ENCODE data around the gene GPER1.

The GPER1 gene

GRCh38 chr7:1103789-1104515 is 16.0 kb downstream of the GPER1 start:
- no peaks in the 10 kb centered on the region for H3K9me3 ChIP-seq (ENCODE audit: insufficient read depth, low read depth, low read length)
- H3K36me3 ChIP-seq (ENCODE audit: insufficient read depth, low read depth, low read length): peaks cover 4% of the 10 kb centered on the region; the same call in 1 of the 2 replicates
- no peak overlapping the region for H3K4me3 ChIP-seq (ENCODE audit: low read length)
- no peaks in the 10 kb centered on the region for H3K4me1 ChIP-seq (ENCODE audit: insufficient read depth, low read length)
- H3K9ac ChIP-seq (ENCODE audit: low read depth, low read length): no peak overlapping the region
- no peak overlapping the region for H3K27ac ChIP-seq (ENCODE audit: low read length)
- no peaks in the 10 kb centered on the region for H3K27me3 ChIP-seq (ENCODE audit: insufficient read depth, low read length)

DNA sequence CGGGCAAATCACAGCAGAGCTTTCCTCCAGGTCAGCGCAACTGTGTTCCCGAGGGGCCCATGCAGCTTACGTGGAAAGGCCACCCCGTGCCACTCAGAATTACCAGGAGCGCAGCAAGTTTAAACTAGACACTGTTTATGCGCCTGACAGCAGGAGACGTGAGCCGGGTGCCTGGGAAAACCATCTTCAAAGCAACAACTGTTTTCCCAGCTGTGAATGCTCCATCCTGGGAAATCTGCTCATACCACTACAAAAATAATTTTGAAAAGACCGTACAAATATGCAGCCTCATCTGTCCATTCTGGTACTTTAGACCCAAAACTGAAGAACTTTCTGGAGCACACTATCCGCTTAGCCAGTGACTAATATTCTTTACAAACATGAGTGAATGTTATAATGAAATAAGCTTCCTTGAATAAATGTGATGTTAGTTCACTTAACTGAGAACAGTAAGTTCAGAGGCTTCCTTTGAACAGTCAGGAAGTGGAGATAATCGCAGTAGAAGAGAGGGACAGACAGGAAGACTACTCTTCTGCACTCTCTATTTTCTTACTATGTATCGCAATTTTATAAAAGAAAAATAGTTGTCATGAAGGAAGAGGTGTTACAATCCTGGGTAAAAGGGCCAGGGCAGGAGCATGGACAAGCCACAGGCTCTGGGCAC is 16.7 kb downstream of the GPER1 start:
- no peak overlapping the region for H3K27ac ChIP-seq (ENCODE audit: low read length)
- H3K9ac ChIP-seq (ENCODE audit: low read depth, low read length): no peak overlapping the region
- no peak overlapping the region for H3K4me3 ChIP-seq (ENCODE audit: low read length)
- H3K27me3 ChIP-seq (ENCODE audit: insufficient read depth, low read length): no peaks in the 10 kb centered on the region
- peaks cover 3% of the 10 kb centered on the region; the same call in 1 of the 2 replicates for H3K36me3 ChIP-seq (ENCODE audit: insufficient read depth, low read depth, low read length)
- H3K9me3 ChIP-seq (ENCODE audit: insufficient read depth, low read depth, low read length): no peaks in the 10 kb centered on the region
- no peaks in the 10 kb centered on the region for H3K4me1 ChIP-seq (ENCODE audit: insufficient read depth, low read length)

DNA sequence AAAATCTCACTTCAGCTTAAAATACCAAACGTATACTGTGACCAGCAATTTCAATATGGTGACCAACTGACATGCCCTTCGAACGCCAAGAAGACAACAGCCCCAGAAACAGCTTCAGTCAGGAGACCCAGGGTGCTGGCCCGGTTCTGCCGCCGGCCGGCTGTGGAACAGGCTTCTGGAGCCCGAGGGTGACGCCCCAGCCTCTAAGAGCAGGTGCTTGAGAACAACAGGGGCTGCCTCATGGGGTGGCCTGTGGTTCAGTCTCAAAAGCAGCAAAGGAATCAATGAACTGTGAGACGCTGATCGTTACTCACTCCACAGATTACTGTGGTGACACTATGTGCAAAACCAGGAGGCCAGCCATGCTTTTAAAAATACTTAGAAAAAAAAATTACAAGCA is 17.3 kb downstream of the GPER1 start:
- Histone ChIP-seq H3K4me3 (ENCODE audit: low read length) (no peak overlapping the region), H3K9me3 (ENCODE audit: insufficient read depth, low read depth, low read length) (no peaks in the 10 kb centered on the region), H3K4me1 (ENCODE audit: insufficient read depth, low read length) (no peaks in the 10 kb centered on the region), H3K9ac (ENCODE audit: low read depth, low read length) (no peak overlapping the region), H3K27ac (ENCODE audit: low read length) (no peak overlapping the region), H3K27me3 (ENCODE audit: insufficient read depth, low read length) (no peaks in the 10 kb centered on the region), H3K36me3 (ENCODE audit: insufficient read depth, low read depth, low read length) (no peaks in the 10 kb centered on the region)

DNA sequence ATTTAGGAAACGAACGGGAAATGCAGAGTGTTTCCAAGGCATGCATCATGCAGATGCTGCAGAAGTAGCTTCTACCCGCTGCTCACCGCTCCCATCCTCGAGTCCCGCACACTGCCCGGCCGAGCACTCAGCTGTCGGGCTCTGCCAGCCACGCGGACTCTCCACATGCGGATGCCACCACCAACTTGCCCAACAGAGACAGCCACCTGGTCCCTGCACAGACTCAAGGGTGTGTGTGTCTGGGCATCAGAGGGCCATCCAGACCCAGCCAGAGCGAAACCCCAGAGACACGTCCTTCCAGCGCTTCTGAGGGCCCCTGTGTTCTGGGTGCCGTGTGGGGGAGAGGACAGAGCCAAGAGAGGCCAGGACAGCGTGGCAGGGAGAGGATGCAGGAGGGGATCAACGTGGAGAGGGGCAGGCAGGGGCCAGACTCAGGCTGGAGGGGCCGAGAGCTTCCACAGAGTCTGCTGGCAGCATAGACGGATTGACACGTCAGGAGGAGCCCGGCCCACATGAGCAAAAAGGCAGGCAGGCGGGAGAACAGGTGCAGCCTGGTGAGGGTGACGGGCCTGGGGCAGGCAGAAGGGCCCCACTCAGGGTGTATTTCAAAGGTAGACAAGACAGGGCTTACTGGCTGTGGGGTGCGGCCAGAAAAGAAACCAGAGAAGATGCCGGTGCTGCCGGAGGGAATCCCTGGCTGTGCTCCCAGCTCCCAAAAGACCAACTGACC is 18.3 kb downstream of the GPER1 start:
- H3K36me3 ChIP-seq (ENCODE audit: insufficient read depth, low read depth, low read length): no peaks in the 10 kb centered on the region
- H3K4me3 ChIP-seq (ENCODE audit: low read length): no peak overlapping the region
- H3K9me3 ChIP-seq (ENCODE audit: insufficient read depth, low read depth, low read length): no peaks in the 10 kb centered on the region
- no peaks in the 10 kb centered on the region for H3K27me3 ChIP-seq (ENCODE audit: insufficient read depth, low read length)
- no peak overlapping the region for H3K9ac ChIP-seq (ENCODE audit: low read depth, low read length)
- no peaks in the 10 kb centered on the region for H3K4me1 ChIP-seq (ENCODE audit: insufficient read depth, low read length)
- no peak overlapping the region for H3K27ac ChIP-seq (ENCODE audit: low read length)

GRCh38 chr7:1106793-1107421 is 19.0 kb downstream of the GPER1 start:
- Histone ChIP-seq H3K27ac (ENCODE audit: low read length) (no peak overlapping the region), H3K36me3 (ENCODE audit: insufficient read depth, low read depth, low read length) (no peaks in the 10 kb centered on the region), H3K9ac (ENCODE audit: low read depth, low read length) (no peak overlapping the region), H3K4me3 (ENCODE audit: low read length) (no peak overlapping the region), H3K4me1 (ENCODE audit: insufficient read depth, low read length) (no peaks in the 10 kb centered on the region), H3K9me3 (ENCODE audit: insufficient read depth, low read depth, low read length) (no peaks in the 10 kb centered on the region), H3K27me3 (ENCODE audit: insufficient read depth, low read length) (no peaks in the 10 kb centered on the region)

- no peak overlapping the region for H3K9ac ChIP-seq (ENCODE audit: low read depth, low read length)
- H3K9me3 ChIP-seq (ENCODE audit: insufficient read depth, low read depth, low read length): no peaks in the 10 kb centered on the region
- no peak overlapping the region for H3K4me3 ChIP-seq (ENCODE audit: low read length)
- no peaks in the 10 kb centered on the region for H3K36me3 ChIP-seq (ENCODE audit: insufficient read depth, low read depth, low read length)
- no peaks in the 10 kb centered on the region for H3K4me1 ChIP-seq (ENCODE audit: insufficient read depth, low read length)
- H3K27me3 ChIP-seq (ENCODE audit: insufficient read depth, low read length): no peaks in the 10 kb centered on the region
- H3K27ac ChIP-seq (ENCODE audit: low read length): no peak overlapping the region
Measured at GRCh38 chr7:1108264-1108920, 20.5 kb downstream of the GPER1 start.

DNA sequence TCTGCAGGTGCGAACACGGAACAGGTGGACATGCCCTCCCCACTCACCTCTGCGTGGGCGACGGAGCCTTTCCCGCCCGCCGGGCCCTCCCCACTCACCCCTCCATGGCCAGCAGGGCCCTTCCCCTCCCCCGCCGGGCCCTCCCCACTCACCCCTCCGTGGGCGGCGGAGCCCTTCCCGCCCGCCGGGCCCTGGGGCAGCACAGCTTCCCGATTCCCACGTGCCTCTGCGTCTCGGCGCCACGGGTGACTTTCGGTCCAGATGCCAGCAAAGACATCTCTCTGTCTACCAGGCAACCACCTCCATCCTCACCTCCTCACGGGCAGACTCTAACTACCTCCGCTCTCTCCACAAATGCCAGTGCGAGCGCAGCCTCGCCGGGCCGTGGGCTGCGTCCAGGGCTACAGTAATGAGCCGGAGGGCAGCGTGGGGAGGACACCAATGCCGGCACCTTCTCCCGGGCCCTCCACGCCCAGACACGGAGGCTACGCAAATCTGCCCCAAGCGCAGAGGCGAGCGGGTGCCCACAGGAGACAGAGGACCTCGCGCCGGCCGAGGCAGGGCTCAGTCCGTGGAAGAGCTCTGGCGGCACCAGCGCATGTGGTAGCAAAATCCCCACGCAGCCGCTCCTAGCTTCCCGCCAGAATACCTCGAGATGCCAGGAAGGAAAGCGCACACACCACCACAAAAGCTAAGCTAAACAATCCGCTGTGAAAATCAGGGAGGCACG is 21.8 kb downstream of the GPER1 start:
- H3K4me3 ChIP-seq (ENCODE audit: low read length): no peak overlapping the region
- H3K36me3 ChIP-seq (ENCODE audit: insufficient read depth, low read depth, low read length): no peaks in the 10 kb centered on the region
- no peaks in the 10 kb centered on the region for H3K4me1 ChIP-seq (ENCODE audit: insufficient read depth, low read length)
- H3K9me3 ChIP-seq (ENCODE audit: insufficient read depth, low read depth, low read length): no peaks in the 10 kb centered on the region
- no peak overlapping the region for H3K27ac ChIP-seq (ENCODE audit: low read length)
- H3K27me3 ChIP-seq (ENCODE audit: insufficient read depth, low read length): no peaks in the 10 kb centered on the region
- no peak overlapping the region for H3K9ac ChIP-seq (ENCODE audit: low read depth, low read length)

- no peaks in the 10 kb centered on the region for H3K9me3 ChIP-seq (ENCODE audit: insufficient read depth, low read depth, low read length)
- H3K4me1 ChIP-seq (ENCODE audit: insufficient read depth, low read length): no peaks in the 10 kb centered on the region
- no peaks in the 10 kb centered on the region for H3K36me3 ChIP-seq (ENCODE audit: insufficient read depth, low read depth, low read length)
- H3K9ac ChIP-seq (ENCODE audit: low read depth, low read length): no peak overlapping the region
- no peaks in the 10 kb centered on the region for H3K27me3 ChIP-seq (ENCODE audit: insufficient read depth, low read length)
- H3K27ac ChIP-seq (ENCODE audit: low read length): no peak overlapping the region
- H3K4me3 ChIP-seq (ENCODE audit: low read length): no peak overlapping the region
Measured at GRCh38 chr7:1110358-1110757, 22.4 kb downstream of the GPER1 start.

- Histone ChIP-seq H3K4me3 (ENCODE audit: low read length) (no peak overlapping the region), H3K36me3 (ENCODE audit: insufficient read depth, low read depth, low read length) (no peaks in the 10 kb centered on the region), H3K27ac (ENCODE audit: low read length) (no peak overlapping the region), H3K27me3 (ENCODE audit: insufficient read depth, low read length) (no peaks in the 10 kb centered on the region), H3K9me3 (ENCODE audit: insufficient read depth, low read depth, low read length) (no peaks in the 10 kb centered on the region), H3K9ac (ENCODE audit: low read depth, low read length) (no peak overlapping the region), H3K4me1 (ENCODE audit: insufficient read depth, low read length) (no peaks in the 10 kb centered on the region)
Measured at GRCh38 chr7:1111156-1111555, 23.2 kb downstream of the GPER1 start.

- H3K4me1 ChIP-seq (ENCODE audit: insufficient read depth, low read length): no peaks in the 10 kb centered on the region
- H3K36me3 ChIP-seq (ENCODE audit: insufficient read depth, low read depth, low read length): no peaks in the 10 kb centered on the region
- H3K27me3 ChIP-seq (ENCODE audit: insufficient read depth, low read length): no peaks in the 10 kb centered on the region
- no peak overlapping the region for H3K4me3 ChIP-seq (ENCODE audit: low read length)
- no peaks in the 10 kb centered on the region for H3K9me3 ChIP-seq (ENCODE audit: insufficient read depth, low read depth, low read length)
- no peak overlapping the region for H3K27ac ChIP-seq (ENCODE audit: low read length)
- no peak overlapping the region for H3K9ac ChIP-seq (ENCODE audit: low read depth, low read length)
Measured at GRCh38 chr7:1112109-1112508, 24.2 kb downstream of the GPER1 start.

Measured in iPS-20b (cell line).